HG03354 (cell line): ENCODE results near the gene ITGB7.
A peak's percentile ranks its signal among the peaks of the same experiment; 100 is the strongest.

Experiments
- ATAC-seq: cut with Tn5 transposase; IDR thresholded peaks from one replicate; pipeline ENCODE4 v1.9.1; 2021; ENCODE audit warnings: mild to moderate bottlenecking; ENCODE audit not compliant: unreplicated experiment, poor library complexity, severe bottlenecking

The ITGB7 gene, protein sequence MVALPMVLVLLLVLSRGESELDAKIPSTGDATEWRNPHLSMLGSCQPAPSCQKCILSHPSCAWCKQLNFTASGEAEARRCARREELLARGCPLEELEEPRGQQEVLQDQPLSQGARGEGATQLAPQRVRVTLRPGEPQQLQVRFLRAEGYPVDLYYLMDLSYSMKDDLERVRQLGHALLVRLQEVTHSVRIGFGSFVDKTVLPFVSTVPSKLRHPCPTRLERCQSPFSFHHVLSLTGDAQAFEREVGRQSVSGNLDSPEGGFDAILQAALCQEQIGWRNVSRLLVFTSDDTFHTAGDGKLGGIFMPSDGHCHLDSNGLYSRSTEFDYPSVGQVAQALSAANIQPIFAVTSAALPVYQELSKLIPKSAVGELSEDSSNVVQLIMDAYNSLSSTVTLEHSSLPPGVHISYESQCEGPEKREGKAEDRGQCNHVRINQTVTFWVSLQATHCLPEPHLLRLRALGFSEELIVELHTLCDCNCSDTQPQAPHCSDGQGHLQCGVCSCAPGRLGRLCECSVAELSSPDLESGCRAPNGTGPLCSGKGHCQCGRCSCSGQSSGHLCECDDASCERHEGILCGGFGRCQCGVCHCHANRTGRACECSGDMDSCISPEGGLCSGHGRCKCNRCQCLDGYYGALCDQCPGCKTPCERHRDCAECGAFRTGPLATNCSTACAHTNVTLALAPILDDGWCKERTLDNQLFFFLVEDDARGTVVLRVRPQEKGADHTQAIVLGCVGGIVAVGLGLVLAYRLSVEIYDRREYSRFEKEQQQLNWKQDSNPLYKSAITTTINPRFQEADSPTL

GRCh38 chr12:53207042-53207441 is at the start of gene ITGB7:
TSS of gene ITGB7 (minus strand) at chr12:53207251. CDS start at chr12:53200443, 6,808 bp downstream.
- no peak for ATAC-seq

GRCh38 chr12:53255996-53256395 is 48.9 kb upstream of the ITGB7 start:
- no peak for ATAC-seq

GRCh38 chr12:53254816-53255545 is 47.9 kb upstream of the ITGB7 start:
- ATAC-seq, result no peak

- ATAC-seq, result no peak
Observed at GRCh38 chr12:53253298-53253697, 46.2 kb upstream of the ITGB7 start.

GRCh38 chr12:53252349-53252916 is 45.4 kb upstream of the ITGB7 start:
- no peak for ATAC-seq

DNA sequence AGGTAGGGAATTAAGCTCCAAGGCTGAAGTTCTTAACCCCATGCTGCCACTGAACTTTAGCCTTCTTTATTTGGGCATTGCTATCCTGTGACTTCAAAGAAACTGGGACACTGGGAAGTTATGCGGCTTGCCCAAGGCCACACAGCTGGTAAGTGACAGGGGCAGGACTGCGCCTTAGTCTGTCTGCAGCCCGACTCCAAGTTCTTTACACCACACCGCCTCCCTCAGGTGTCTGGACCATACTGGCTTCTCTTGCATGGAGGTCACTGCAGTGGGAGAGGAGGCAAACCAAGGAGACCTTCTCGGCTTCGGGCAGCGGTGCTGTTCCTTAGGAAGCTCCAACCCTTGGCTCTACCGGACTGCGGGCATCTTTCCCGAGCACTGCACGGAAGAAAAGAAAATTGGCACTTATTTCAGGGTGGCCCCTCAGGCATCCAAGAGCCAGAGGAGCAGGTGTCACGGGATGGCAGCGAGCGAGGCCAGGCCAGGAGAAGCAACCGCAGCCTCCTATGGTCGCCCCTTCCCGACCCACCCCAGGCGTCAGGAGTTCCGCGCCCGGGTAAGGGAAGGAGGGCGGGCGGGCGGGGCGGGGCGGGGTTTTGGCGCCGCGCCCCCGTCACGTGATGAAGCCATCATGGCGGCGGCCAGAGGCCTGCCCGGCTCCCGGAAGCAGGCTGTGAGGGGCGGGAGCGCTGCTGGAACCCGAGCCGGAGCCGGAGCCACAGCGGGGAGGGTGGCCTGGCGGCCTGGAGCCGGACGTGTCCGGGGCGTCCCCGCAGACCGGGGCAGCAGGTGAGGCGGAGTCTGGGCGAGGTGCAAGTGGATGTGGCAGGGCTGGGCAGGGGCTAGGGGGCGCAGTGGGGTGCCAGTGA is 44.7 kb upstream of the ITGB7 start:
- peak; percentile 77 for ATAC-seq

DNA sequence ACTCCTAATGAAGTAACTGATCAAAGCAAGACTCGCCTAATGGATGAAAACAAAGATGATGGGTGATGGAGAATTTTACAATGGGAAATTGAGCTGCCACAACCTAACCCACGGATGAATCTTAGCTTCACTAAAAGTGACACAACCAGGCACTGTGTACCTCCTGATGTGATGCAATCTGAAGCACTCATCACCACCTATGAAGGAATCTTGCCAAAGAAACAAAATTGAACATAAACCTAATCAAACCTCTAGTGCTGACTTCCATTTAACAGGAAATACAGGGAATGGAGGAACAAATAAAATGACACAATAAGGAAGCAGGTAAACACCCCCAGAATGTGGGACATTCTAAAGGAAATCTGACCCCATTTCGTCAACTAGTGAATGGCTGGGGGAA is 38.2 kb upstream of the ITGB7 start:
- no peak for ATAC-seq

- ATAC-seq, result no peak
Observed at GRCh38 chr12:53244337-53244736, 37.3 kb upstream of the ITGB7 start.

- no peak for ATAC-seq
Observed at GRCh38 chr12:53241623-53242412, 34.8 kb upstream of the ITGB7 start.

DNA sequence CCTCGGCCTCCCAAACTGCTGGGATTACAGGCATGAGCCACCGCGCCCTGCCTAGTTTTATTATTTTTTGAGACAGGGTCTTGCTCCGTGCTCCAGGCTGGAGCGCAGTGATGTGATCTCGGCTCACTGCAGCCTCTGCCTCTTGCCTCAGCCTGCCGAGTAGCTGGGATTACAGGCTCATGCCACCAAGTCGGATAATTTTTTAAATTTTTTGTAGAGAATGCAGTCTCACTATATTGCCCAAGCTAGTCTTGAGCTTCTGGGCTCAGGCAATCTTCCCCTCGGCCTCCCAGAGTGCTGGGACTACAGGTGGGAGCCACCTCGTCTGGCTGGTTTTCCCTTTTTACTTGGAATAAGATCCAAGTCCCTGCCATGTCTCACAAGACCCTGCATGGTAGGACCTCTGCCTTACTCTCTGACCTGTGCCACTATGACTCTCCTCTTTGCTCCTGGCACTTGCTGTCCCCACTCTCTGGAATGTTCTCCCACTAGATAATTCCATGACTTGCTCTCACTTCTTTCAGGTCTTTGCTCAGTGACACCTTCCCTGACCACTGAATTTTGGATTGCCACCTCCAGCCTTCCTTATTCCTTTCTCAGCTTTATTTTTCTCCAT is 32.7 kb upstream of the ITGB7 start:
- ATAC-seq, result no peak

- ATAC-seq, result no peak
Observed at GRCh38 chr12:53236443-53237111, 29.5 kb upstream of the ITGB7 start.

GRCh38 chr12:53235742-53236442 is 28.8 kb upstream of the ITGB7 start:
- ATAC-seq, result no peak

- no peak for ATAC-seq
Observed at GRCh38 chr12:53235164-53235563, 28.1 kb upstream of the ITGB7 start.

DNA sequence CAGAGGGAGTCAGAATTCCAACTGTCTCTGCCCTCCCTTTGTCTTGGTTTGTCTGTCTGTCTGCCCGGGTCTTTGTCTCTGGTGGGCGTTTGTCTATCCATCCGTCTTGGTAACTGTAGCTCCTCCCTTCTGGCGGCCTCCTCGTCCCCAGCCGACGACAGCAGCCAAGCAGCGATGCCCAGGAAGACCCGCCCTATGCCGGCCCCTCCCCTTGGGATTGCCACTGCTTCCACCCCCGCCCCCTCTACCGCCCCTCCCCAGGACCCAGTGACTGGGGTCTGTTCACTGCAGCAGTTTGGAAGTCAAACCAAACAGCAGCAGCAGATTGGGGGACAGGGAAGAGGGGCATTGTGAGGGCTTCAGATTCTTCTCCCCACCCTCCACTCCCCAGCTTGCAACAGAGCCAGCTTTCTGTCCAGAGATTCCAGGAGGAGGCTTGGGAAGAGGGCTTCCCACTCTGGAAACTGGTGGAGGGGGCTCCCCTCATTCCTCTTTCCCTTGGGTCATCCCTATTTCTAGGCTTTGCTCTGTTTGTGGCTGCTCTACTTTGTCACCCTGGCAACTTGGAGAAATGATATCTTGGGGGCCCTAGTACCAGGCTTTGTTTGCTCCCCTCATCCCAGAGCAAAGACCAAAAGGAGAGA is 27.3 kb upstream of the ITGB7 start:
- no peak for ATAC-seq

GRCh38 chr12:53233671-53234121 is 26.6 kb upstream of the ITGB7 start:
- ATAC-seq, result no peak
